HepG2 (cell line): ENCODE results near the gene PPM1H. TPM values are rescaled to one million over a fixed set of nuclear protein-coding genes. Genes with fewer than 3 reads are reported as not detected.

Source experiments
- BRCA1 ChIP-seq: sonication (generic); formaldehyde crosslinking; IDR thresholded peaks from 2 replicates; pipeline ENCODE4 v1.4.0; 2020; ENCODE audit warnings: missing genetic modification reagents
- KMT2A ChIP-seq: sonication (generic); formaldehyde crosslinking; IDR thresholded peaks from 2 replicates; pipeline ENCODE4 v1.4.0; 2020; ENCODE audit warnings: missing genetic modification reagents
- SIX1 ChIP-seq: sonication (generic); formaldehyde crosslinking; IDR thresholded peaks from 2 replicates; pipeline ENCODE4 v1.4.0; 2020; ENCODE audit warnings: missing genetic modification reagents, borderline replicate concordance
- SNAPC2 ChIP-seq: sonication (generic); formaldehyde crosslinking; IDR thresholded peaks from 2 replicates; pipeline ENCODE4 v1.8.1; 2022; ENCODE audit warnings: mild to moderate bottlenecking, missing genetic modification reagents
- SUZ12 ChIP-seq: fragments of 150-350 bp; IDR thresholded peaks from 2 replicates; pipeline ENCODE4 v1.6.1; 2014; ENCODE audit warnings: low read depth, low read length
- YEATS2 ChIP-seq: sonication (generic); formaldehyde crosslinking; IDR thresholded peaks from 2 replicates; pipeline ENCODE4 v1.4.0; 2020; ENCODE audit warnings: missing genetic modification reagents, borderline replicate concordance
- ZNF253 ChIP-seq: sonication (generic); formaldehyde crosslinking; IDR thresholded peaks from 2 replicates; pipeline ENCODE4 v1.8.0; 2022; ENCODE audit warnings: mild to moderate bottlenecking, missing genetic modification reagents, borderline replicate concordance
- ZNF44 ChIP-seq: sonication (generic); formaldehyde crosslinking; IDR thresholded peaks from 2 replicates; pipeline ENCODE4 v1.5.1; 2020; ENCODE audit warnings: mild to moderate bottlenecking, missing genetic modification reagents
- ZNF615 ChIP-seq: sonication (generic); formaldehyde crosslinking; IDR thresholded peaks from 2 replicates; pipeline ENCODE4 v1.5.0; 2020; ENCODE audit warnings: mild to moderate bottlenecking, missing genetic modification reagents, borderline replicate concordance
- ZNF672 ChIP-seq: sonication (generic); formaldehyde crosslinking; IDR thresholded peaks from 2 replicates; pipeline ENCODE4 v1.8.1; 2022; ENCODE audit warnings: missing genetic modification reagents
- ZNF746 ChIP-seq: sonication (generic); formaldehyde crosslinking; IDR thresholded peaks from 2 replicates; pipeline ENCODE4 v1.8.0; 2022; ENCODE audit warnings: mild to moderate bottlenecking, missing genetic modification reagents
- polyA plus RNA-seq, 8 experiments: library from polyadenylated mRNA; depleted of rRNA in 3 of 8; stranded (reverse) in 7 of 8; unstranded in 1 of 8; fragments of >200 nt; fragmentation: Illumina TruSeq in 4 of 8; extraction: Trizol in 4 of 8; gene quantifications; 2 replicates each; pipeline versions ENCODE4 v1.2.1 to v1.2.3, GENCODE V29; 2011 to 2016; ENCODE audit warnings: low read depth in 4 of 8, missing spikeins in 1 of 8, mixed read lengths in 1 of 8; ENCODE audit not compliant: insufficient read depth in 1 of 8
- total RNA-seq, 5 experiments: library from RNA; depleted of rRNA; stranded (reverse); fragments of >200 nt; fragmentation: Illumina TruSeq; extraction: Trizol; gene quantifications; 2 replicates each; pipeline ENCODE4 v1.2.3, GENCODE V29; 2016; ENCODE audit warnings: low read depth in 1 of 5
- TF ChIP-seq, protein P1 (sequence below): sonication (generic); formaldehyde crosslinking; IDR thresholded peaks from 2 replicates; pipeline ENCODE4 v1.4.0; 2020; ENCODE audit warnings: missing genetic modification reagents, borderline replicate concordance
- TF ChIP-seq, protein P2 (sequence below), 2 experiments: sonication (generic) in 1 of 2; formaldehyde crosslinking in 1 of 2; IDR thresholded peaks; 2 replicates each; pipeline versions ENCODE4 v1.4.0 to v1.6.1; 2018 to 2020; ENCODE audit warnings: missing genetic modification reagents in 2 of 2, borderline replicate concordance in 1 of 2, low read depth in 1 of 2, mild to moderate bottlenecking in 1 of 2, missing biosample characterization in 1 of 2
- TF ChIP-seq, protein P3 (sequence below): sonication (generic); formaldehyde crosslinking; IDR thresholded peaks from 2 replicates; pipeline ENCODE4 v1.4.0; 2020; ENCODE audit warnings: missing genetic modification reagents

PPM1H gene
- total and polyA plus RNA-seq, 2 of the 13 experiments (the other 11 are each of a cell fraction or from before 2014, with no cell fraction given), result 29.1 to 38.1 TPM

DNA sequence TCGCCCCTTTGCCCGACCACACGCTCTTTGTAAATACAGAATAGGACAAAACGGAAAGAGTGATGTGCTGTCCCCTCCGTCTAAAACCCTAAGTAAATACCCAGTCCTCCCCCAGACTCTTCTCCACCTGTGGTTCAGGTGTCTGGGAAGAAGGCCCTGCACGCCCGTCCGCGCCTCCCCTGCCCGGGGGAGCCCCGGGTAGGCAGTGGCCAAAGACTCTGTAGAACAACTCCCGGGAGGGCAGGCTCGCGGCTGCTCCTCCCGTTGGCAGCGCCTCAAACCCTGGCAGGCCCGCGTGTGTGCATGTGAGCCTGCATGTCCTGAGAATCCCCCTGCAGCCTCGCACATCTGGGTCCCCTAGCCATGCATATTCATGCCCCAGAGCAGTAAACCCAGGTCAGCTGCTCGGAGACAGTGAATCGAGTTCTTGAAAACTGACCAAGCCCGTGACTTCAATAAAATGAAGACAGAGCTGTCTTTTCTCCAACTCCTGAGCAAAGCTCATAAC, 302.5 kb downstream of the PPM1H start (continued):
- TF ChIP-seq, protein P1, sequence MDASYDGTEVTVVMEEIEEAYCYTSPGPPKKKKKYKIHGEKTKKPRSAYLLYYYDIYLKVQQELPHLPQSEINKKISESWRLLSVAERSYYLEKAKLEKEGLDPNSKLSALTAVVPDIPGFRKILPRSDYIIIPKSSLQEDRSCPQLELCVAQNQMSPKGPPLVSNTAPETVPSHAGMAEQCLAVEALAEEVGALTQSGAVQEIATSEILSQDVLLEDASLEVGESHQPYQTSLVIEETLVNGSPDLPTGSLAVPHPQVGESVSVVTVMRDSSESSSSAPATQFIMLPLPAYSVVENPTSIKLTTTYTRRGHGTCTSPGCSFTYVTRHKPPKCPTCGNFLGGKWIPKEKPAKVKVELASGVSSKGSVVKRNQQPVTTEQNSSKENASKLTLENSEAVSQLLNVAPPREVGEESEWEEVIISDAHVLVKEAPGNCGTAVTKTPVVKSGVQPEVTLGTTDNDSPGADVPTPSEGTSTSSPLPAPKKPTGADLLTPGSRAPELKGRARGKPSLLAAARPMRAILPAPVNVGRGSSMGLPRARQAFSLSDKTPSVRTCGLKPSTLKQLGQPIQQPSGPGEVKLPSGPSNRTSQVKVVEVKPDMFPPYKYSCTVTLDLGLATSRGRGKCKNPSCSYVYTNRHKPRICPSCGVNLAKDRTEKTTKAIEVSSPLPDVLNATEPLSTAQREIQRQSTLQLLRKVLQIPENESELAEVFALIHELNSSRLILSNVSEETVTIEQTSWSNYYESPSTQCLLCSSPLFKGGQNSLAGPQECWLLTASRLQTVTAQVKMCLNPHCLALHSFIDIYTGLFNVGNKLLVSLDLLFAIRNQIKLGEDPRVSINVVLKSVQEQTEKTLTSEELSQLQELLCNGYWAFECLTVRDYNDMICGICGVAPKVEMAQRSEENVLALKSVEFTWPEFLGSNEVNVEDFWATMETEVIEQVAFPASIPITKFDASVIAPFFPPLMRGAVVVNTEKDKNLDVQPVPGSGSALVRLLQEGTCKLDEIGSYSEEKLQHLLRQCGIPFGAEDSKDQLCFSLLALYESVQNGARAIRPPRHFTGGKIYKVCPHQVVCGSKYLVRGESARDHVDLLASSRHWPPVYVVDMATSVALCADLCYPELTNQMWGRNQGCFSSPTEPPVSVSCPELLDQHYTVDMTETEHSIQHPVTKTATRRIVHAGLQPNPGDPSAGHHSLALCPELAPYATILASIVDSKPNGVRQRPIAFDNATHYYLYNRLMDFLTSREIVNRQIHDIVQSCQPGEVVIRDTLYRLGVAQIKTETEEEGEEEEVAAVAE (CRISPR knock-in tag), result no peak
- no peak for TF ChIP-seq ZNF746 (CRISPR knock-in tag)
- TF ChIP-seq, protein P2, sequence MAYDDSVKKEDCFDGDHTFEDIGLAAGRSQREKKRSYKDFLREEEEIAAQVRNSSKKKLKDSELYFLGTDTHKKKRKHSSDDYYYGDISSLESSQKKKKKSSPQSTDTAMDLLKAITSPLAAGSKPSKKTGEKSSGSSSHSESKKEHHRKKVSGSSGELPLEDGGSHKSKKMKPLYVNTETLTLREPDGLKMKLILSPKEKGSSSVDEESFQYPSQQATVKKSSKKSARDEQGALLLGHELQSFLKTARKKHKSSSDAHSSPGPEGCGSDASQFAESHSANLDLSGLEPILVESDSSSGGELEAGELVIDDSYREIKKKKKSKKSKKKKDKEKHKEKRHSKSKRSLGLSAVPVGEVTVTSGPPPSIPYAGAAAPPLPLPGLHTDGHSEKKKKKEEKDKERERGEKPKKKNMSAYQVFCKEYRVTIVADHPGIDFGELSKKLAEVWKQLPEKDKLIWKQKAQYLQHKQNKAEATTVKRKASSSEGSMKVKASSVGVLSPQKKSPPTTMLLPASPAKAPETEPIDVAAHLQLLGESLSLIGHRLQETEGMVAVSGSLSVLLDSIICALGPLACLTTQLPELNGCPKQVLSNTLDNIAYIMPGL (CRISPR knock-in tag; IDR thresholded peaks at IDR 0.05; ENCODE audit: borderline replicate concordance in 1 of 2, low read depth in 1 of 2), result 0 out of 4 replicates have a peak, but pooled peaks of 1 of the 2 experiments have one; percentile 10
- no peak for TF ChIP-seq ZNF253 (CRISPR knock-in tag)
- no peak for TF ChIP-seq BRCA1 (CRISPR knock-in tag)
- no peak for TF ChIP-seq ZNF615 (CRISPR knock-in tag)
- no peak for TF ChIP-seq ZNF44 (CRISPR knock-in tag)
- TF ChIP-seq SNAPC2 (CRISPR knock-in tag), result no peak
- no peak for TF ChIP-seq YEATS2 (CRISPR knock-in tag)
- TF ChIP-seq SUZ12, result no peak
- no peak for TF ChIP-seq KMT2A (CRISPR knock-in tag)
- TF ChIP-seq ZNF672 (CRISPR knock-in tag), result no peak
- TF ChIP-seq SIX1 (CRISPR knock-in tag), result no peak
- TF ChIP-seq, protein P3, sequence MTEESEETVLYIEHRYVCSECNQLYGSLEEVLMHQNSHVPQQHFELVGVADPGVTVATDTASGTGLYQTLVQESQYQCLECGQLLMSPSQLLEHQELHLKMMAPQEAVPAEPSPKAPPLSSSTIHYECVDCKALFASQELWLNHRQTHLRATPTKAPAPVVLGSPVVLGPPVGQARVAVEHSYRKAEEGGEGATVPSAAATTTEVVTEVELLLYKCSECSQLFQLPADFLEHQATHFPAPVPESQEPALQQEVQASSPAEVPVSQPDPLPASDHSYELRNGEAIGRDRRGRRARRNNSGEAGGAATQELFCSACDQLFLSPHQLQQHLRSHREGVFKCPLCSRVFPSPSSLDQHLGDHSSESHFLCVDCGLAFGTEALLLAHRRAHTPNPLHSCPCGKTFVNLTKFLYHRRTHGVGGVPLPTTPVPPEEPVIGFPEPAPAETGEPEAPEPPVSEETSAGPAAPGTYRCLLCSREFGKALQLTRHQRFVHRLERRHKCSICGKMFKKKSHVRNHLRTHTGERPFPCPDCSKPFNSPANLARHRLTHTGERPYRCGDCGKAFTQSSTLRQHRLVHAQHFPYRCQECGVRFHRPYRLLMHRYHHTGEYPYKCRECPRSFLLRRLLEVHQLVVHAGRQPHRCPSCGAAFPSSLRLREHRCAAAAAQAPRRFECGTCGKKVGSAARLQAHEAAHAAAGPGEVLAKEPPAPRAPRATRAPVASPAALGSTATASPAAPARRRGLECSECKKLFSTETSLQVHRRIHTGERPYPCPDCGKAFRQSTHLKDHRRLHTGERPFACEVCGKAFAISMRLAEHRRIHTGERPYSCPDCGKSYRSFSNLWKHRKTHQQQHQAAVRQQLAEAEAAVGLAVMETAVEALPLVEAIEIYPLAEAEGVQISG (CRISPR knock-in tag), result no peak
